Measurements from ENCODE around the gene MUSK.

MUSK gene

DNA sequence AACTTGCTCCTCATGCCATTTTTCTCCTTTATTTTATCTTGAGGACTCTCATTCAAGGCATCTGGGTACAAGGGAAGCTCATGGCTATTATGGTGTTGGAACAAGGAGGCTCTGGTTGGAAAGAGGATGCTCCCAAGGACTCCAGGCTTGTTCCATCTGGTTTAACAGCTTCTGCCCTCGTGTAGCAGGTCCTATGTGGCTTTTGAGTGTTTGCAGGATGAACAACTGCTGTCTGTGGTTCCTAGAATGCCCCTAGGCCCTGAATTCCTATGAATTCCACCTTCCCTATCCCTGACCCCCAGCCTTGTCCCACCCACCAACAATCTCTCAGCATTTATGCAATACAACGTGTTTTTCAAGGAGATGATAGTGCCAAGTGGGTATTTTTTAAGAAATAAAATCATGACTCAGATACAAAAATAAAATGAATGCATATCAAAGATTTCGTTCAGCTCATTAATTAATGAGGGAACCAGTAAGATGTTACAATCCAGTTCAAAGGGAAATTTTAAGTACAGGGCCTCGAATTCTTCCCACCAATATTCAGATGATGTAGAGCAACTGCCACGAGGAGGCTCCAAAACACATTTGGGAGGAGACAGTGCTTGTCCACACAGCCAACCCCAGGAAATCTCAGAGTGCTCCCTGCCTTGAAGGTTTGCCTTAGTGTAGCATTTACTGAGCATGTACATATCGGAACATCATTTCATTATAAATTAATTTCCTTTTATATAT, 182.0 kb downstream of the MUSK start:
- H3K4me1 ChIP-seq (ENCODE audit: control insufficient read depth, insufficient read depth, low read length) = no peaks in the 10 kb centered on the region
- no peak overlapping the region for H3K4me3 ChIP-seq (ENCODE audit: low read length)
- H3K36me3 ChIP-seq (ENCODE audit: control insufficient read depth, insufficient read depth, low read length) = no peaks in the 10 kb centered on the region
- no peaks in the 10 kb centered on the region for H3K9me3 ChIP-seq (ENCODE audit: control insufficient read depth, insufficient read depth, low read length)
- DNase-seq (ENCODE audit: low read depth, low spot score) = no peak
- no peak overlapping the region for H3K27ac ChIP-seq (ENCODE audit: low read length)
- H3K27me3 ChIP-seq (ENCODE audit: control insufficient read depth, insufficient read depth, low read length) = no peaks in the 10 kb centered on the region
- WGBS (ENCODE audit: insufficient coverage, insufficient read length) = no CpG with 5 or more reads among the region's 6 CpGs
